Esophagus squamous epithelium (tissue), 5 donors: ENCODE measurements around the gene LGALS1. TPM values are rescaled to one million over a fixed set of nuclear protein-coding genes. Genes with fewer than 3 reads are reported as not detected.
A peak's percentile ranks its signal among the peaks of the same experiment; 100 is the strongest.
"Not testable (repeated sequence)": the region's sequence is repeated elsewhere in the genome, so short reads cannot be mapped to it uniquely, and the experiment has no call there.

Experiments
- DNase-seq: peaks from one replicate; lab custom pipeline; 2025; lab: John Stamatoyannopoulos, UW
- H3K27ac ChIP-seq, 4 donors: fragments of 200-600 bp; sonication (generic); one replicate each; pipeline ENCODE4 v1.5.1; 2016 to 2019; ENCODE audit warnings: mild to moderate bottlenecking in 1 of 4
- H3K27me3 ChIP-seq, 4 donors: fragments of 200-600 bp; sonication (generic); 1 replicate in 3 of 4; 2 replicates in 1 of 4; pipeline versions ENCODE4 v1.5.1 to v1.6.0; 2017 to 2021; ENCODE audit warnings: antibody characterized with exemption in 1 of 4
- H3K36me3 ChIP-seq, 3 donors: fragments of 200-600 bp; sonication (generic); one replicate each; pipeline ENCODE4 v1.5.1; 2016 to 2019
- H3K4me1 ChIP-seq, 3 donors: fragments of 200-600 bp; sonication (generic); one replicate each; pipeline ENCODE4 v1.5.1; 2017 to 2019
- H3K4me3 ChIP-seq, 4 donors: fragments of 200-600 bp; sonication (generic); 1 replicate in 3 of 4; 2 replicates in 1 of 4; pipeline ENCODE4 v1.5.1; 2016 to 2019; ENCODE audit warnings: mild to moderate bottlenecking in 2 of 4, moderate library complexity in 1 of 4
- H3K9me3 ChIP-seq, 3 donors: fragments of 200-600 bp; sonication (generic); one replicate each; pipeline ENCODE4 v1.5.1; 2016 to 2019
- CTCF ChIP-seq, 6 experiments: fragments of 450-650 bp in 4 of 6; fragments of 200-600 bp in 2 of 6; sonication (generic) in 2 of 6; IDR thresholded peaks; one replicate each; pipeline ENCODE4 v1.5.1; 2016 to 2019; ENCODE audit warnings: antibody characterized with exemption in 6 of 6, mild to moderate bottlenecking in 4 of 6, moderate library complexity in 4 of 6
- POLR2A ChIP-seq, 4 donors: fragments of 450-650 bp; IDR thresholded peaks; one replicate each; pipeline ENCODE4 v1.6.1; 2017; ENCODE audit warnings: antibody characterized with exemption in 4 of 4, mild to moderate bottlenecking in 4 of 4, moderate library complexity in 3 of 4
- WGBS, 2 donors: methylation state at CpG; one replicate each; pipeline ENCODE4 v1.1.5; 2018; 5-methylcytosine and 5-hydroxymethylcytosine counted together
- intact Hi-C: fragments of 100-400 bp; cut with DNase I; formaldehyde crosslinking; loops from one replicate; pipeline ENCODE4 v1.15.0; 2022
- total RNA-seq, 4 donors: library from RNA; depleted of rRNA; stranded (reverse); fragments of >200 nt; gene quantifications; one replicate each; pipeline ENCODE4 v1.1.0, GENCODE V29; 2016
- donor health status: DM: yes; HTN: yes; CAD: no.

The LGALS1 gene
- total RNA-seq, 4 donors from 2014 or later, result 25.4 to 261 (median 92.3) TPM

GRCh38 chr22:37654563-37655251 is 20.7 kb upstream of the LGALS1 start:
- H3K36me3 ChIP-seq, result peaks cover 24 to 60% (median 35%) of the 10 kb centered on the region in 3 donors
- peaks cover 8 to 17% (median 16%) of the 10 kb centered on the region in 3 donors for H3K4me1 ChIP-seq
- no peaks in the 10 kb centered on the region for H3K27me3 ChIP-seq
- no peaks in the 10 kb centered on the region for H3K9me3 ChIP-seq
- DNase-seq, result no peak
- no peak overlapping the region for H3K27ac ChIP-seq
- H3K4me3 ChIP-seq, result no peak overlapping the region
- WGBS, 2 donors, result 73 to 83% methylated on average over 14 of the region's 14 CpGs
- TF ChIP-seq POLR2A (IDR thresholded peaks at IDR 0.05) (no peak), CTCF (IDR thresholded peaks at IDR 0.05) (no peak)
- intact Hi-C loops, result no loop called here

DNA sequence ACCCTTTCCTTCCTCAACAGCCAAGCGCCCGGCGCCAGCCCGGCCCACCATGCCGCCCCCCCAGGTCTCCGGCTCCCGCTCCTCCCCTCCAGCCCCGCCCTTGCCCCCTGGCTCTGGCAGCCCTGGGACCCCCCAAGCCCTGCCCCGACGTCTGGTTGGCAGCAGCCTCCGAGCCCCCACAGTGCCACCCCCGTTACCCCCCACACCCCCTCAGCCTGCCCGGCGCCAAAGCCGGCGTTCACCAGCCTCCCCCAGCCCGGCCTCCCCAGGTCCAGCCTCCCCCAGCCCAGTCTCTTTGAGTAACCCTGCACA is 20.2 kb upstream of the LGALS1 start:
- 88 to 91% methylated on average over 4 to 6 of the region's 17 CpGs for WGBS, 2 donors
- H3K27ac ChIP-seq, result no peak overlapping the region
- intact Hi-C loops, result no loop called here
- H3K9me3 ChIP-seq, result no peaks in the 10 kb centered on the region
- H3K36me3 ChIP-seq, result peaks cover 19 to 55% (median 30%) of the 10 kb centered on the region in 3 donors
- peaks cover 13 to 22% (median 19%) of the 10 kb centered on the region in 3 donors for H3K4me1 ChIP-seq
- DNase-seq, result no peak
- no peaks in the 10 kb centered on the region for H3K27me3 ChIP-seq
- TF ChIP-seq CTCF (IDR thresholded peaks at IDR 0.05) (no peak), POLR2A (IDR thresholded peaks at IDR 0.05) (no peak)
- H3K4me3 ChIP-seq, result no peak overlapping the region

DNA sequence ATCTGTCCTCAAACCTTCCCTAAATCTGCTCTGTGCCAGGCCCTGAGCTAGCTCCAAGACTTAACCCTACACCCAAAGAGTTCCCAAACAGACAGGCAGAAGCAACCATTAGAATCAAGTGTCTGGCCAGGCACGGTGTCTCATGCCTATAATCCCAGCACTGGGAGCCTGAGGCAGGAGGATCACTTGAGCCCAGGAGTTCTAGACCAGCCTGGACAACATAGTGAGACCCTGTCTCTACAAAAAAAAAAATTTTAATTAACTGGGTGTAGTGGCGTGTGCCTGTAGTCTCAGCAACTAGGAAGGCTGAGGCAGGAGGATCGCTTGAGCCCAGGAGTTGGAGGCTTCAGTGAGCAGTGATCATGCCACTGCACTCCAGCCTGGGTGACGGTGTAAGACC is 18.9 kb upstream of the LGALS1 start:
- intact Hi-C loops, DNase-seq, H3K27me3 ChIP-seq, H3K27ac ChIP-seq, H3K9me3 ChIP-seq, H3K4me3 ChIP-seq: not testable (repeated sequence)
- WGBS, 2 donors, result 92 to 95% methylated on average over 3 of the region's 4 CpGs
- Histone ChIP-seq H3K36me3 (peaks cover 9 to 42% (median 19%) of the 10 kb centered on the region in 3 donors), H3K4me1 (peaks cover 23 to 35% (median 28%) of the 10 kb centered on the region in 3 donors)

DNA sequence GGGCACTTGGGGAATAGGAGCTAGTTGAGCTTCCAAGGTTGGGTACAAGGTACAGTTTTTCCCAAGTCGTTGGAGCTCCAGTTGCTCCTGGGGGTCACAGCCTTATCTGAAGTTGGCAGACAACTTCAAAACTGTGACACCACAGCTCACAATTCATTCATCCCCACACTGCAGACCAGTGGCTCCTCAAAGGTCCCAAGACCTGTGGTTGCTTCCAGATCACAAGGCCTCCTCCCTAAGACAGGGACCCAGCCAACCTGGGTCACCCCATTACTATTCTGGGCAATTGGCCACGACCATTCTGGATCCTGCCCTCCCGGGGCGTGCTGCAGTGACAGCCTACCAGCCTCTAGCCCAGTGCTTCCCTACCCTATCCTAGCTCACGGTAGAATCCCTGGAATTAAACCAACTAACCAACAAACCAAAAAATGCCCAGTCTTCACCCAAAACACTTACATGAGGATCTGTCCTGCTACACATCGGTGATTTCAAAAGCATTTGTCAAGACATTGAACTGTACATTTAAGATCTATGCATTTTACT is 17.8 kb upstream of the LGALS1 start:
- Histone ChIP-seq H3K4me3 (peak overlapping the region; percentile 48 to 86 (median 64)), H3K4me1 (peaks cover 26 to 44% (median 28%) of the 10 kb centered on the region in 3 donors), H3K27me3 (no peaks in the 10 kb centered on the region), H3K9me3 (no peaks in the 10 kb centered on the region), H3K36me3 (peaks cover 9 to 31% (median 15%) of the 10 kb centered on the region in 3 donors), H3K27ac (peak overlapping the region; percentile 72 to 87 (median 82))
- intact Hi-C loops, result no loop called here
- TF ChIP-seq CTCF (IDR thresholded peaks at IDR 0.05) (no peak), POLR2A (IDR thresholded peaks at IDR 0.05) (no peak)
- DNase-seq, result no peak
- WGBS, 2 donors, result 4 to 7% methylated on average over 4 to 5 of the region's 6 CpGs

- intact Hi-C loops, result no loop called here
- TF ChIP-seq CTCF (IDR thresholded peaks at IDR 0.05) (no peak), POLR2A (IDR thresholded peaks at IDR 0.05) (peak in 3 of 4 donors; percentile 58 to 78 (median 64))
- Histone ChIP-seq H3K4me1 (peaks cover 26 to 44% (median 28%) of the 10 kb centered on the region in 3 donors), H3K27ac (peak within 1 kb of the TSS; percentile 72 to 87 (median 82)), H3K36me3 (peaks cover 2 to 23% (median 11%) of the 10 kb centered on the region in 3 donors), H3K9me3 (no peaks in the 10 kb centered on the region), H3K27me3 (no peaks in the 10 kb centered on the region), H3K4me3 (peak within 1 kb of the TSS; percentile 48 to 86 (median 64))
- DNase-seq, result peak; percentile 93
- 0 to 1% methylated on average over 14 to 18 of the region's 101 CpGs for WGBS, 2 donors
These were observed 17.0 kb upstream of the LGALS1 start, which contains the start of gene PDXP for GRCh38 chr22:37658133-37659065. PDXP (plus strand) TSS chr22:37658723; CDS start chr22:37658783, 60 bp downstream.
